ENCODE data around the gene ACTRT2.

ACTRT2 gene

DNA sequence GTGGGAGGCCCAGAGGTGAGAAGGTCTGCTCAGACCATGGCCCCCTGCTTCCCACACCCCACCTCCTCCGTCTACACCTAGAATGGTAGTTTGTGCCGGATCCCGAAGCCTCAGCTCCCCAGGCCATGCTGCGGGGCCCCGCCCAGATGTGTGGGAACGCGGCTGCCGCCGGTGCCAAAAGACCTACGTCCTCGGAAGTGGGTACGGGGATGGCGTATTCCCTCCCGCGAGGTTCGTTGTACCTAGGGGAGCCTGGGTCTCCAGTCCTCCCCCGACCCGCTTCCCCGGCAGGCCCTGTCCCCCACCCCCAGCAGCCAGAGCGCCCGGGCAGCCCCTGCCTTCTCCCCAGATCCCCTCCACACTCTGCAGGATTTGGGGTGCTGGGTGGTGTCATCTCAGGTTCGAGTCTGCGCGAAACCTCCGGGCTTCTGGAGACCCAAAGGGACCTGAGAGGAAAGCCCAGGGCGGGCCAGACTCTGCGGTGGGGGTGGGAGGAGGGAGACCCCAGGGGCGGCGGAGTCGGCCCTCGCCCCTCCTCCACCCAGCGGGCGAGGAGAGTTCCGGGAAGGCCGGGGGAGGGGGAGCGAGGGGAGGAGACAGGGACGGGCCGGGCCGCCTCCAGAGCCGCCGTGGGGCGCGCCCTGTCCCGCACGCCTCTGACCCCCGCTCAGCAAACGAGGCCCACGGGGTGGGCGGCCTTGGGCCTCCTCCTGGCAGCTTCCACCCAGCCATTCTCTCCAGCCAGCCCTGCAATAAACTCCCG is 41.5 kb downstream of the ACTRT2 start:
- no peaks in the 10 kb centered on the region for H3K4me1 ChIP-seq (ENCODE audit: low read depth, poor library complexity, severe bottlenecking)
- H4K20me1 ChIP-seq (ENCODE audit: insufficient read depth), result no peaks in the 10 kb centered on the region
- no peak overlapping the region for H2AFZ ChIP-seq (ENCODE audit: low read depth)
- H3K27ac ChIP-seq, result no peak overlapping the region
- TF ChIP-seq, protein P1, sequence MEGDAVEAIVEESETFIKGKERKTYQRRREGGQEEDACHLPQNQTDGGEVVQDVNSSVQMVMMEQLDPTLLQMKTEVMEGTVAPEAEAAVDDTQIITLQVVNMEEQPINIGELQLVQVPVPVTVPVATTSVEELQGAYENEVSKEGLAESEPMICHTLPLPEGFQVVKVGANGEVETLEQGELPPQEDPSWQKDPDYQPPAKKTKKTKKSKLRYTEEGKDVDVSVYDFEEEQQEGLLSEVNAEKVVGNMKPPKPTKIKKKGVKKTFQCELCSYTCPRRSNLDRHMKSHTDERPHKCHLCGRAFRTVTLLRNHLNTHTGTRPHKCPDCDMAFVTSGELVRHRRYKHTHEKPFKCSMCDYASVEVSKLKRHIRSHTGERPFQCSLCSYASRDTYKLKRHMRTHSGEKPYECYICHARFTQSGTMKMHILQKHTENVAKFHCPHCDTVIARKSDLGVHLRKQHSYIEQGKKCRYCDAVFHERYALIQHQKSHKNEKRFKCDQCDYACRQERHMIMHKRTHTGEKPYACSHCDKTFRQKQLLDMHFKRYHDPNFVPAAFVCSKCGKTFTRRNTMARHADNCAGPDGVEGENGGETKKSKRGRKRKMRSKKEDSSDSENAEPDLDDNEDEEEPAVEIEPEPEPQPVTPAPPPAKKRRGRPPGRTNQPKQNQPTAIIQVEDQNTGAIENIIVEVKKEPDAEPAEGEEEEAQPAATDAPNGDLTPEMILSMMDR (conservative IDR thresholded peaks at IDR 0.05; ENCODE audit: low read depth, low read length), result no peak
- peaks cover 12% of the 10 kb centered on the region; the same call in 1 of the 2 replicates for H3K27me3 ChIP-seq (ENCODE audit: insufficient read depth, low read depth)
- no peaks in the 10 kb centered on the region for H3K79me2 ChIP-seq (ENCODE audit: insufficient read depth, low read depth)
- no peak overlapping the region for H3K9ac ChIP-seq
- H3K4me3 ChIP-seq (IDR thresholded peaks at IDR 0.05; ENCODE audit: insufficient read depth, low read depth, low read length), result no peak overlapping the region
- H3K36me3 ChIP-seq (ENCODE audit: insufficient read depth), result no peaks in the 10 kb centered on the region
- no peak overlapping the region for H3K4me2 ChIP-seq

DNA sequence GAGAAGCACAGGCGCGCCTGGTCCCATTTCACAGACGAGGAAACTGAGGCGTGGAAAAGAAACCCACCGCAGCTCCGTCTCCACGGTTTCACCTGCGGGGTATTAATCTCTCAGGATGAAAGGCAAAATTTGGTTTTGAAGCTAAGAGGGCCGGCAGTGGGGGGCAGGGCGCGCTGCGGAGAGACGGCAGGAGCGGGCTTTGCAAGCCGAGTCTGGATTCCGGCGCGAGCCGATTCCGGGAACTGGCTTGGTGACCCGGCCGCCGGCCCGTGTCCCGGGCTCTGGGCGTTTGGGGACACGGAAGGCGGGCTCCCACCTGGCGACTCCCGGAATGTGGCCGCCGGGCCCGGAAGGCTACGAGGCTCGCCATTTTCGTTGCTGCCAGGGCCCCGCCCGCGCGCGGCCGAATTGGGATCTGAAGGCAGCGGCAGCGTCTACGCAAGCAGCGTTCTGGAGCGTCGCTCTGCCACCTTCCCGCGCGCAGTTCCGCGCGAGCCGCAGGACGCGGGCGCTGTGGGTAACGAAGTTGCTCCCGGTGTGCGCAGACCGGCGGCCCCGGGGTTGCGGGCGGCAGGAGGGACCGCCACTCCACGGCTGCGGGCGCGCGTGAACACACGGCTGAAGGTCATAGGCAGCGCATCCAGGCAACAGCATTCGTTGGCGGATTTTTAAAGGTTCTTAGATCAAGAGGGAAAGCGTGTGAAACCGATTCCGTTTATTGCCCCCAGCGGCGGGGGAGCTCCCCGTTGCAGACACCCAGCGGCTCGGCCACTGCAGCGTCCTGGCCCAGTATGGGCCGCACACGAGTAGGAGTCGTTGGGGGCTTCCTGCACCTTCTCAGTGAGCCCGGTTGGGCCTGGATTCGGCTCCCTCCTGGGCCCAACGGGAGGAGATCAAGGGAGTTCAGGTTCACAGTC is 42.4 kb downstream of the ACTRT2 start:
- Histone ChIP-seq H4K20me1 (ENCODE audit: insufficient read depth) (no peaks in the 10 kb centered on the region), H3K4me3 (IDR thresholded peaks at IDR 0.05; ENCODE audit: insufficient read depth, low read depth, low read length) (no peak overlapping the region)

DNA sequence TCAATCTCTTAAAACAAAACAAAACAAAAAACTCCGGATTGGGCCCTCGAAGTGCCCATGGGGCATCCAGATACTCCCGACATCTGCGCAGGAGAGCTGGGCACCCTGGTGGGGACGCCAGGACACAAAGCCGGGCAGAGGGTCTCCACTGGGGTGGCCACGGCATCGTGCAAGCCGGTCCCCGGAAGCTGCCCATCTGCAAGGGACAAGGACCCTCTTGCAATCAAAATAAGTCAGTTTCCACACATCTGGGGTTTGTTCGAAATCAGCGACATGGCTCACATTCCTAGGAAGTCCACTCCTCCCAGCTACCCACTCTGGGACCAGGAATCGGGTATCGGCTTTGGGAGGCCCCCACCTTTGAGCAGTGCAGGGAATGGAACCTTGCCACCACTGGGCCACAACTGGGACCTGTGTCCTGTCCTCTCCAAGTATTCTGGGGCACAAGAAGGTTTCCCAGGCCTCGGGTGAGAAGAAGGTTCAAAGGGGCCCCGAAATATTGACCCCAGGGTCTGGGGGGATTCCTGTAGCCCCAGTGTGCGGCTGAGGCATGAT is 43.1 kb downstream of the ACTRT2 start:
- H3K4me1 ChIP-seq (ENCODE audit: low read depth, poor library complexity, severe bottlenecking), result no peaks in the 10 kb centered on the region
- no peak overlapping the region for H3K4me2 ChIP-seq
- no peak overlapping the region for H3K9ac ChIP-seq
- H2AFZ ChIP-seq (ENCODE audit: low read depth), result no peak overlapping the region
- TF ChIP-seq, protein P1 (conservative IDR thresholded peaks at IDR 0.05; ENCODE audit: low read depth, low read length), result no peak
- H3K4me3 ChIP-seq (IDR thresholded peaks at IDR 0.05; ENCODE audit: insufficient read depth, low read depth, low read length), result no peak overlapping the region
- H3K27me3 ChIP-seq (ENCODE audit: insufficient read depth, low read depth), result peaks cover 5% of the 10 kb centered on the region; the same call in 1 of the 2 replicates
- no peaks in the 10 kb centered on the region for H4K20me1 ChIP-seq (ENCODE audit: insufficient read depth)
- H3K79me2 ChIP-seq (ENCODE audit: insufficient read depth, low read depth), result no peaks in the 10 kb centered on the region
- H3K36me3 ChIP-seq (ENCODE audit: insufficient read depth), result no peaks in the 10 kb centered on the region
- no peak overlapping the region for H3K27ac ChIP-seq

More for the DNA sequence above, 42.4 kb downstream of the ACTRT2 start:
- H3K27me3 ChIP-seq (ENCODE audit: insufficient read depth, low read depth), result peaks cover 7% of the 10 kb centered on the region; the same call in 1 of the 2 replicates
- no peaks in the 10 kb centered on the region for H3K4me1 ChIP-seq (ENCODE audit: low read depth, poor library complexity, severe bottlenecking)
- no peaks in the 10 kb centered on the region for H3K36me3 ChIP-seq (ENCODE audit: insufficient read depth)
- TF ChIP-seq, protein P1 (conservative IDR thresholded peaks at IDR 0.05; ENCODE audit: low read depth, low read length), result no peak
- no peaks in the 10 kb centered on the region for H3K79me2 ChIP-seq (ENCODE audit: insufficient read depth, low read depth)
- H3K4me2 ChIP-seq, result no peak overlapping the region
- no peak overlapping the region for H3K27ac ChIP-seq
- H2AFZ ChIP-seq (ENCODE audit: low read depth), result no peak overlapping the region
- no peak overlapping the region for H3K9ac ChIP-seq

DNA sequence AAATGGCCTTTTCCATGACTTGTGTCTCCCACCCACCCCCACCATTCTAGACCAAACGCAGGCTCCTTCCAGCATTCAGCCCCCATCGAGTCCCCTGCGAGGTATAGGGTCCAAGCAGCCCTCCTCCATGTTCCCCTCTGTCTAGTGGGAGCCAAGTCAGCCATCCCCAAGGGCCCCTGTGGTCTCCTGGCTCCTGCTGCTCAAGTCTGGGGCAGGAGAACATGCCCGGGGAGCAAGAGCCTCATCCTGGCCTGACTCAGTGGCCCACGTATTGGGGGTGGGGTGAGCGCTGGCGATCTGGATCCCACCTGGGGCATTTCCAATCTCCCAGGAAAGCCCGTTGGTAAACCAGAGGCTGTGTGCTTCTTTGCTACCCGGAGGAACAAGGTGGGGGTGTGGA is 43.6 kb downstream of the ACTRT2 start:
- H2AFZ ChIP-seq (ENCODE audit: low read depth), result no peak overlapping the region
- H3K36me3 ChIP-seq (ENCODE audit: insufficient read depth), result no peaks in the 10 kb centered on the region
- no peaks in the 10 kb centered on the region for H4K20me1 ChIP-seq (ENCODE audit: insufficient read depth)
- H3K27ac ChIP-seq, result no peak overlapping the region
- no peaks in the 10 kb centered on the region; the same call in 1 of the 2 replicates for H3K27me3 ChIP-seq (ENCODE audit: insufficient read depth, low read depth)
- no peak overlapping the region for H3K4me3 ChIP-seq (IDR thresholded peaks at IDR 0.05; ENCODE audit: insufficient read depth, low read depth, low read length)
- no peaks in the 10 kb centered on the region for H3K4me1 ChIP-seq (ENCODE audit: low read depth, poor library complexity, severe bottlenecking)
- no peak overlapping the region for H3K9ac ChIP-seq
- no peak overlapping the region for H3K4me2 ChIP-seq
- H3K79me2 ChIP-seq (ENCODE audit: insufficient read depth, low read depth), result no peaks in the 10 kb centered on the region
- TF ChIP-seq, protein P1 (conservative IDR thresholded peaks at IDR 0.05; ENCODE audit: low read depth, low read length), result no peak

Data from KMS-11 (cell line).